ENCODE measurements around the gene COMMD1.
"Not testable (repeated sequence)": the region's sequence is repeated elsewhere in the genome, so short reads cannot be mapped to it uniquely, and the experiment has no call there.

COMMD1 gene

GRCh38 chr2:61900281-61900680, 5.2 kb upstream of the COMMD1 start:
- Mint-ChIP-seq H3K27ac (peak overlapping the region; percentile 8), H3K36me3 (ENCODE audit: low read depth) (no peaks in the 10 kb centered on the region), H3K4me3 (no peak overlapping the region)

GRCh38 chr2:61906186-61906470, 654 bp downstream of the COMMD1 start:
- H3K9me3 Mint-ChIP-seq = no peaks in the 10 kb centered on the region
- H3K4me3 Mint-ChIP-seq = peak overlapping the region; percentile 98
- no peak for DNase-seq
- peaks cover 29% of the 10 kb centered on the region for H3K4me1 Mint-ChIP-seq (ENCODE audit: low read depth)
- peaks cover 7% of the 10 kb centered on the region for H3K36me3 Mint-ChIP-seq (ENCODE audit: low read depth)
- no peaks in the 10 kb centered on the region for H3K27me3 Mint-ChIP-seq
- H3K27ac Mint-ChIP-seq = peak overlapping the region; percentile 90

More at GRCh38 chr2:61900281-61900680, 5.2 kb upstream of the COMMD1 start:
- no peaks in the 10 kb centered on the region for H3K9me3 Mint-ChIP-seq
- no peak for DNase-seq
- H3K4me1 Mint-ChIP-seq (ENCODE audit: low read depth) = peaks cover 8% of the 10 kb centered on the region
- H3K27me3 Mint-ChIP-seq = no peaks in the 10 kb centered on the region

- Mint-ChIP-seq H3K9me3 (no peaks in the 10 kb centered on the region), H3K27ac (peak overlapping the region; percentile 3), H3K36me3 (ENCODE audit: low read depth) (peaks cover 7% of the 10 kb centered on the region), H3K27me3 (no peaks in the 10 kb centered on the region), H3K4me3 (no peak overlapping the region), H3K4me1 (ENCODE audit: low read depth) (peaks cover 32% of the 10 kb centered on the region)
- no peak for DNase-seq
Measured at GRCh38 chr2:61909116-61909515, 3.6 kb downstream of the COMMD1 start.

DNA sequence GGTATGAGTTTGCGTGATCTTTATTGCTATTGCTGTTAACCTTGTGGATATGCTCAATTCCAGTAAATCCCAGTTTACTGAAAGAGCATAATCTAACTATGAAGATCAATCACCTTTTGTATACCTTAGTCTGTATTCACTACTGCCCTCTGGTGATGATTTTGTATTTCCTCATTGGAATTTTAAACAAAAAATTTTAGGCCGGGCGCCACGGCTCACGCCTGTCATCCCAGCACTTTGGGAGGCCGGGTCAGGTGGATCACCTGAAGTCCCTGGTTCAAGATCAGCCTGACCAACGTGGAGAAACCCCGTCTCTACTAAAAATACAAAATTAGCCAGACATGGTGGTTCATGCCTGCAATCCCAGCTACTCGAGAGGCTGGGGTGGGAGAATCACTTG, 5.1 kb downstream of the COMMD1 start:
- H3K27ac Mint-ChIP-seq = no peak overlapping the region
- no peaks in the 10 kb centered on the region for H3K9me3 Mint-ChIP-seq
- no peak for DNase-seq
- H3K4me1 Mint-ChIP-seq (ENCODE audit: low read depth) = peaks cover 25% of the 10 kb centered on the region
- no peaks in the 10 kb centered on the region for H3K27me3 Mint-ChIP-seq
- H3K4me3 Mint-ChIP-seq = no peak overlapping the region
- peaks cover 7% of the 10 kb centered on the region for H3K36me3 Mint-ChIP-seq (ENCODE audit: low read depth)

DNA sequence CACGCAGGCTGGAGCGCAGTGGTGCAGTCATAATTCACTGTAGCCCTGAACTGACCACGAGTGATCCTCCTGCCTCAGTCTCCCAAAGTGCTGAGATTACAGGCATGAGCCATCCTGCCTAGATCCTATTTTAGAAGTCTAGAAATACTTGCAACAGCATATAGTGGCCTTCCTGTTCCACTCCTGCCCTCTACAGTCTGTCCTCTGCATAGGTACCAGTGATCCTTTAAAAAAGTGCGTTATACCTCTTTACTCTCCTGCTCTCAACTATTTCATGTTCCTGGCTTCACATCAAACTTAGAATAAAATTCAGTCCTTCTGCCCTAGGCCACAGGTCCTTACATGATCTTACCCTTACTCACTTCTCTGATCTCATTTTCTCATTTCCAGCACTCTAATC, 6.0 kb downstream of the COMMD1 start:
- Mint-ChIP-seq H3K36me3 (ENCODE audit: low read depth) (peaks cover 2% of the 10 kb centered on the region), H3K27ac (no peak overlapping the region), H3K9me3 (no peaks in the 10 kb centered on the region), H3K4me3 (no peak overlapping the region), H3K27me3 (no peaks in the 10 kb centered on the region), H3K4me1 (ENCODE audit: low read depth) (peaks cover 20% of the 10 kb centered on the region)
- no peak for DNase-seq

- H3K4me3 Mint-ChIP-seq; H3K36me3 Mint-ChIP-seq (ENCODE audit: low read depth); H3K27me3 Mint-ChIP-seq; H3K9me3 Mint-ChIP-seq; DNase-seq; H3K27ac Mint-ChIP-seq; H3K4me1 Mint-ChIP-seq (ENCODE audit: low read depth): not testable (repeated sequence)
Measured at GRCh38 chr2:61914794-61915193, 9.3 kb downstream of the COMMD1 start.

GRCh38 chr2:61920548-61920947, 15.1 kb downstream of the COMMD1 start:
- DNase-seq = no peak
- Mint-ChIP-seq H3K9me3 (no peaks in the 10 kb centered on the region), H3K36me3 (ENCODE audit: low read depth) (peaks cover 14% of the 10 kb centered on the region), H3K4me3 (no peak overlapping the region), H3K27me3 (no peaks in the 10 kb centered on the region), H3K27ac (no peak overlapping the region), H3K4me1 (ENCODE audit: low read depth) (no peaks in the 10 kb centered on the region)

- DNase-seq = no peak
- Mint-ChIP-seq H3K9me3 (no peaks in the 10 kb centered on the region), H3K27ac (no peak overlapping the region), H3K36me3 (ENCODE audit: low read depth) (peaks cover 16% of the 10 kb centered on the region), H3K27me3 (no peaks in the 10 kb centered on the region), H3K4me1 (ENCODE audit: low read depth) (no peaks in the 10 kb centered on the region), H3K4me3 (no peak overlapping the region)
Measured at GRCh38 chr2:61922714-61923113, 17.2 kb downstream of the COMMD1 start.

DNA sequence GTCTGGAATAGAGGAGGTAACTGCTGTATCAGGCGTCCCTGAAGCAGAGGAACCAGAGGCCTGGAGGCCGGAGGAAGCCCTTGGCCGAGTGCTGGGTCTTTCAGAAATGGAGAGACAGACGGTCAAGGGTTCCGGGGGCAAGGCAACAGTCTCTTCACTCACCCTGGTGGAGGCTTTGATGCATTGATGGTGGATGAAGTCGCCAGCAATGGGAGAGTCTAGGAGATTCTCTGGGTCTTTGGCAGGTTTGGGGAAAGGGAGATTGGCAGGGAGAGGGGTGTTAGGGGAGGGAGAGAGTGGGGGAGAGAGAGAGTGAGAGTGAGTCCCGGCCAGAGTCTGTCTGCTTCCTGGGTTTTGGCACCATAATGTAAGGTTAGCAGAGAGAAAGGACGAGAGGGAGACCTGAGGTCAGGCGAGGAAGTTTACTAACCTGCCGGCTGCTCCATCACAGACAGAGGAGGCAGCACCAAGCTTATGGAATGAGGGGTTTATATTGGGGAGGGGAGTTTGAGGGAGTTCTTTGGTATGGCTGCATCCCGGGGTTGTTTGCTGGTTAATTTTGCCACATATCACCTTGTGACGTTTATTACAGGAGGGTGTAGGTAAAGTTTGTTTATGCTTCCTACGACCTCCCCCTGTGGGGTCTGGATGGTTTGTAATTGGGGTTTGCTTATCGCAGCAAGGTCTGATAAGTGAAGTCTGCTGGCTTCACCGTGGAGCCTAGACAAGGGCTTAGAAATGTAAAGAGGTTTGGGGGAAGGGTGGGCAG, 19.6 kb downstream of the COMMD1 start:
- Mint-ChIP-seq H3K4me3 (no peak overlapping the region), H3K27me3 (no peaks in the 10 kb centered on the region), H3K9me3 (no peaks in the 10 kb centered on the region), H3K4me1 (ENCODE audit: low read depth) (no peaks in the 10 kb centered on the region), H3K36me3 (ENCODE audit: low read depth) (peaks cover 13% of the 10 kb centered on the region), H3K27ac (no peak overlapping the region)
- DNase-seq = no peak

DNA sequence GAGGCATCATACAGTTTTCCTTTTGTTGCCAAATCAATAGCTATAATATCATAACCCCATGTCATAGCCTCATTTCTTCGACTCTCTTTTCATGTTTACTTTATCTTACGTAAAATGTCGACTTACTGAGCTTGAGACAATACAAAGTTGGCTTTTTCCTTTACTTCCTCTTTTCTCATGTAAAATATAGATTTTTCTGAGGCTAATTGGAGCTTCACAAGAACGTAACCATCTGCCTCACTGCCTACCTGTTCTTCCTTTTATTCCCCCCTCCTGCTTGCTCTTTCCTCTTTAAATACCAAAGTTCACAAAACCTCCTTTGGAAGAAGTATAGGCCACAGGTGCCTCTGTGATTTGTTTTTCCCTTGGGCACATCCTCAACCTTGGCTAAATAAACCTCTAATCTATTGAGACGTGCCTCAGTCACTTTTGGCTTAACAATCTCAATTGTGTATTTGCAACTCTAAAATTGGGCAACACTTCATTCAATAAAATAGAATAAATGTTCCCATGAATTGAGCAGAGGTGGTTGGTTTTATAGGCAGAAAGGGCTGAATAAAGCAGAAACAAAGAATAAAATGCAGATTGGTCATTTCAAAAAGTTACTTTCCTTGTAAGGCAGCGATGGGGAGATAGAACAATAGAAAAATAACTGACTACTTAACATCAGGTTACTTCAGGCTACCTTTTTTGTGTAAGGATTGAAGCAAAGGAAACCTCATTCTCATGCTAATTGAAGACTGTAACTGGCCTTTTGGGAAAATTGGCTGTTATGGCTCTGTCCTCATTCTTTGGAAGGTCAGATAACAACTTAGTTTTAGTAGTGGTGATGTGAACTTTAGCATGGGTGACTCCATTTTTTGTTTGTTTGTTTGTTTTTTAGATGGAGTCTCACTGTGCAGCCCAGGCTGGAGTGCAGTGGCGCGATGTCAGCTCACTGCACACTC, 21.3 kb downstream of the COMMD1 start:
- H3K9me3 Mint-ChIP-seq = no peaks in the 10 kb centered on the region
- peaks cover 7% of the 10 kb centered on the region for H3K36me3 Mint-ChIP-seq (ENCODE audit: low read depth)
- no peaks in the 10 kb centered on the region for H3K4me1 Mint-ChIP-seq (ENCODE audit: low read depth)
- H3K4me3 Mint-ChIP-seq = no peak overlapping the region
- no peaks in the 10 kb centered on the region for H3K27me3 Mint-ChIP-seq
- H3K27ac Mint-ChIP-seq = no peak overlapping the region
- DNase-seq = no peak

DNA sequence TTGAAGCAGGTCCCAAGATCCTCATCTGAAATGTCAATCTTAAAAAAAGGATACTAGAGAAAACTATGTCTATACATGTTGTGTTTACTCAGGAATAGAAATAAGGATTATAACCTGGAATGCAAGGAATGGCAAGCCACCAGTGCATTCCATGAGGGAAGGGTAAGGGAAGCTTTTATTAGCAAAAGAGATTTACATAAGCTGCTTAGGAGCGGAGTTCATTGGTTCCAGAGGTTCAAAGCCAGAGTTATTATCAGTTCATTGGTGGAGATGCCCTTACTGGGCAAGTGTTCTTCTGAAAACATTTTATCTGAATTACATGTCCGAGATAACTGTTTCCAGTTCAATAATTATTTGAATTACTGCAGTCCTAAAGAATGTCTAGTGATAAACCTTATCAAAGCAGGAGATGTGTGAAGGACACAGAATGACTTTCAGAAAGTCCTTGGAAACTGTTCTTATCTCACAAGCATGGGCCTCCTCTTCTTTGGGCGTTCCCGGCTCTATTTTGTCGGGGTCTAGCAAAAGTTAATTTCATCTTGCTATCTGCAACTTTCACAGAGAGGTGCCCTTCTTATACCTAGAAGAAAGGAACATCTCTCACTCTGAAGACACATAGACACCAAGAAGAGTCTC, 23.5 kb downstream of the COMMD1 start:
- H3K9me3 Mint-ChIP-seq = no peaks in the 10 kb centered on the region
- peaks cover 15% of the 10 kb centered on the region for H3K36me3 Mint-ChIP-seq (ENCODE audit: low read depth)
- no peaks in the 10 kb centered on the region for H3K4me1 Mint-ChIP-seq (ENCODE audit: low read depth)
- H3K27me3 Mint-ChIP-seq = no peaks in the 10 kb centered on the region
- no peak overlapping the region for H3K4me3 Mint-ChIP-seq
- DNase-seq = no peak
- no peak overlapping the region for H3K27ac Mint-ChIP-seq

DNA sequence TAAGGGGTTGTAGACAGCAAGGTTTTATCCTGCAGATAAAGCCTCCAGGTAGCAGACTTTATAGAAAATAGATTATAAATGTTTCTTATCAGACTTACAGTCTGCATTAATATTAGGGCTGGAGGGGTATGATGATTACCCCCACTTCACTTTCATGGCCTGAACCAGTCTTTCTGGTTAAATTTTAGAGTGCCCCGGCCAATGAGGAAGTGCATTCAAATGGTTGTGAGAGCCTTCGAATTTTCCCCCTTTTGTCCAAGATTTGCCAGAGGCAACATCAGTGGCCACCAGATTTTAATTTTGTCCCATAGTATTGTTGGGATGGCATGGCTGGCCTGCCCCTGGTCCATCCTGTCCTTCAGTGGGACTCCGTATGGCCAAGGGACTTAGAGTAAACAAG, 31.6 kb downstream of the COMMD1 start:
- Mint-ChIP-seq H3K36me3 (ENCODE audit: low read depth) (peaks cover 22% of the 10 kb centered on the region), H3K4me1 (ENCODE audit: low read depth) (no peaks in the 10 kb centered on the region), H3K27ac (no peak overlapping the region)

DNA sequence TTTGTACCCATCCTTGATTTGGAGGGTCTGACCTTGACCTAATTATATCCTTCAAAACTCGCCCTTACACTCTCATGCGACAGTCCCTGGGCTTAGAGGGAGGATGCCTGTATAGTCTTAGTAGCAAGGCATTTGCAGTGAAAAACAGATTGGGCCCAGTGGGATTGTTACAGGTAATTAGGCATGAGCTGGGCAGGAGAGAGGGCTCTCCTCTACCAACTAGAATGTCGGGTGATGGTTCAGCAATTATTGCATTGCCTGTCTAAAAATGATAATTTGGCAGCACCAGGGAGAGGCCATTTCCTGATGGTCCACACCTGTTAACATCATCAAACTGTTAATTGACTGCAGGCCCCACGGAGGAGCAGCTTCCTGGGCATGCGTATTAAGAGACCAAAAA, 32.4 kb downstream of the COMMD1 start:
- H3K27me3 Mint-ChIP-seq = no peaks in the 10 kb centered on the region

More for the DNA sequence above, 31.6 kb downstream of the COMMD1 start:
- Mint-ChIP-seq H3K9me3 (no peaks in the 10 kb centered on the region), H3K4me3 (no peak overlapping the region), H3K27me3 (no peaks in the 10 kb centered on the region)
- DNase-seq = no peak

GRCh38 chr2:61938511-61938910, 33.0 kb downstream of the COMMD1 start:
- H3K27me3 Mint-ChIP-seq = no peaks in the 10 kb centered on the region
- no peaks in the 10 kb centered on the region for H3K9me3 Mint-ChIP-seq
- no peak overlapping the region for H3K4me3 Mint-ChIP-seq
- H3K4me1 Mint-ChIP-seq (ENCODE audit: low read depth) = peaks cover 7% of the 10 kb centered on the region
- no peak for DNase-seq
- H3K27ac Mint-ChIP-seq = no peak overlapping the region
- H3K36me3 Mint-ChIP-seq (ENCODE audit: low read depth) = peaks cover 20% of the 10 kb centered on the region

More for the DNA sequence above, 32.4 kb downstream of the COMMD1 start:
- no peak for DNase-seq
- Mint-ChIP-seq H3K9me3 (no peaks in the 10 kb centered on the region), H3K27ac (no peak overlapping the region), H3K4me1 (ENCODE audit: low read depth) (peaks cover under 1% of the 10 kb centered on the region), H3K4me3 (no peak overlapping the region), H3K36me3 (ENCODE audit: low read depth) (peaks cover 18% of the 10 kb centered on the region)

DNA sequence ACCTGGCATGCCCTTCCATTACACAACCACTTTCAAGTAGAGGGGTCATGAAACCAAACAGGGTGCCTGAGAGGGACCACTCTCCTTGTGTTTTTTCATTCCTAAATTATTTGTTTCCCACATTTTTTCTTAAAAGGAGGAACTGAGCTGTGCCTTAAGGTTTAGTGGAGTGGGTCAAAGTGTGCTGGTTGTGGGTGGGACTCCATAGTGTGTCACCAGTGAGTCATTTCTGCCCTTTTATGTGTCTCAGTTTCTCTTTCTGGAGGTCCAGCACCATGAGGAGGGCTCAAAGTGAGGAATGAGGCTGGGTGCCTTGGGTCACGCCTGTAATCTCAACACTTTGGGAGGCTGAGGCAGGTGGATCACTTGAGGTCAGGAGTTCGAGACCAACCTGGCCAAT, 37.8 kb downstream of the COMMD1 start:
- H3K4me3 Mint-ChIP-seq = no peak overlapping the region
- H3K36me3 Mint-ChIP-seq (ENCODE audit: low read depth) = peaks cover 8% of the 10 kb centered on the region
- H3K4me1 Mint-ChIP-seq (ENCODE audit: low read depth) = peaks cover 9% of the 10 kb centered on the region

More for the DNA sequence above, 37.8 kb downstream of the COMMD1 start:
- Mint-ChIP-seq H3K9me3 (no peaks in the 10 kb centered on the region), H3K27ac (no peak overlapping the region), H3K27me3 (no peaks in the 10 kb centered on the region)
- DNase-seq = no peak
